HG03520 (cell line): ENCODE results near the gene RNF40.
A peak's percentile ranks its signal among the peaks of the same experiment; 100 is the strongest.

Experiments used
- ATAC-seq: cut with Tn5 transposase; IDR thresholded peaks from one replicate; pipeline ENCODE4 v1.9.1; 2021; ENCODE audit warnings: mild to moderate bottlenecking, moderate library complexity; ENCODE audit not compliant: unreplicated experiment

The RNF40 gene

DNA sequence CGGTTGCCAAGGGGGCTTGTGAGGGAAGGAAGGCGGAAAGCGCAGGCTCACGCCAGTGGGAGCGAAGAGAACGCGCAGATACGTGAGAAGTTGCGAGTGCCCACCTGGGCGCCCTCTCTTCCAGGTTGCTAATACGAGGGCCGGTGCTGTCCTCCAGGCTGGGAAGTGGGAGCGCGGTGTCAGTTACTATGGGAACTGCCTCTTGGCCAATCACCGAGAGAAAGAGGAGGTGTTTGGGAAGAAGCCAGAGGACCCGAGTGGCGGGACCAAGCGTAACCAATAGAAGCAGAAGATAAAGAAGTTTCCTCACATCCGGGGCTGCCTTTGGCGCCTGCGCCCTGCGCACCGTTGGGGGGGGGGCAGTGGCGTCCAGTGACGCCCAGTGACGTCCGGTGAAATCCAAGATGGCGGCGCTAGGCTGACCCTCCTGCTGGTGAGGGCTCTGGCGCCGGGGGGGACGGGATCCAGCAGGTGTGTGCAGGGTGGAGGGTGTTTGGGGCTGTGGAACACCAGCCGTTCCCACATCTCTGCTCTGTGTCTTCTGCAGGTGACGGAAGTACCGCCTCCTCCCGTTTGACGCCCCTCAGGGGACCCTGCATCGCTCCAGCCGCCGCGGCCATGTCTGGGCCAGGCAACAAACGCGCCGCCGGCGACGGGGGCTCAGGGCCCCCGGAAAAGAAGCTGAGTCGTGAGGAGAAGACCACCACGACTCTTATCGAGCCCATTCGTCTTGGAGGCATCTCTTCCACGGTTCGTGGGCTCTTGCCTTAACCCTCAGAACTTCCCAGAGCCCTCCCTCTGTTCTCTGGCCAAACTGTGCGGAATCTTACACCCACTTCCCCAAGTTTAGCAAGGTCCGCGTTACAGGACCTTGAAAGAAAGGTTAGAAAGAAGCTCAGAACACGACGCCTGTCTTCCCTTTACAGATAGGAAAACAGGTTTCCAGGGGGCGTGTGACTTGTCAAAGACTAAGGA is at the start of gene RNF40, which contains the start of gene CFAP119:
TSS of gene RNF40 (plus strand) at position 395 of the 975 bp plus-strand sequence. CDS start at position 619, 224 bp downstream.
TSS of gene CFAP119 (minus strand) at position 135 of the 975 bp plus-strand sequence. CDS start 314 bp downstream, outside the sequence.
- ATAC-seq = peak; percentile 83

DNA sequence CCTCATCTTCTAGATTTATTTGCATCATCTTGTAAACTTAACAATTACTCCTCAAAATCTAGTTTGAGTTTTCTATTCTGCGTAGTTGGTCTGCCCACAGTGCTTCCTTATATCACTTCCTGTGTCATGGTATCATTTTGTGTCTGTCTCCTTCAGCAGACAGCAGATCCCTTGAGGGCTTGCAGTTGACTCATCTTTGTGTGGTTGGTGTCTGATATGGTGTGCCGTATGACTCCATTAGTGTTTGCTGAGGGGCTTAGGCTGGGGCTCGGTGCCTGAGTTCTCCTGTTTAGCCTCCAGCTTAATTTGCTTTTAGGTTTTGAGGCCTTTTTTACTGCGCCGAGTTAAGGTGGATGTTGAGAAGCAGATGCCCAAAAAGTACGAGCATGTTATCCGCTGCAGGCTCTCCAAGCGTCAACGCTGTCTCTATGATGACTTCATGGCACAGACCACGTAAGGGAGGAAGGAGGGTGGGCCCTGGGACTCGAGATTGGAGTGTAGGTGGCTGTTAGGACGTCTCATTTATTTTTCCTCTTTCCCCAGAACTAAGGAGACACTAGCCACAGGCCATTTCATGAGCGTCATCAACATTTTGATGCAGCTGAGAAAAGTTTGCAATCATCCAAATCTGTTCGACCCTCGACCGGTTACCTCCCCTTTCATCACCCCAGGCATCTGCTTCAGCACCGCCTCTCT is 46.2 kb upstream of the RNF40 start:
- ATAC-seq = no peak

DNA sequence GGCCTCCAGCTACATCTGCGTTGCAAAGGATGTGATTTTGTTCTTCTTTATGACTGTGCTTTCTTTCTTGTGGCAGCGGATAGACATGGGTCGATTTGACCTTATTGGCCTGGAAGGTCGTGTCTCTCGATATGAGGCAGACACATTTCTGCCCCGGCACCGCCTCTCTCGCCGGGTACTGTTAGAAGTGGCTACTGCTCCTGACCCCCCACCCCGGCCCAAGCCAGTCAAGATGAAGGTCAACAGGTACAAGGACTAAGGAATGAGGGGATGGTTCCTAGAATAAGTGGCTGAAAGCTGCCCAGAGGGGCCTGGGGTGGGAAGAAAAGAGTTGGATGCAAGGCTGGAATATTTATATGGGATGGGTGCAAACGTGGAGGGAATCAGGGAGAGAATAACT is 42.0 kb upstream of the RNF40 start:
- ATAC-seq = no peak

GRCh38 chr16:30720694-30721093 is 41.4 kb upstream of the RNF40 start:
- no peak for ATAC-seq

- no peak for ATAC-seq
Measured at GRCh38 chr16:30721167-30721566, 41.0 kb upstream of the RNF40 start.

DNA sequence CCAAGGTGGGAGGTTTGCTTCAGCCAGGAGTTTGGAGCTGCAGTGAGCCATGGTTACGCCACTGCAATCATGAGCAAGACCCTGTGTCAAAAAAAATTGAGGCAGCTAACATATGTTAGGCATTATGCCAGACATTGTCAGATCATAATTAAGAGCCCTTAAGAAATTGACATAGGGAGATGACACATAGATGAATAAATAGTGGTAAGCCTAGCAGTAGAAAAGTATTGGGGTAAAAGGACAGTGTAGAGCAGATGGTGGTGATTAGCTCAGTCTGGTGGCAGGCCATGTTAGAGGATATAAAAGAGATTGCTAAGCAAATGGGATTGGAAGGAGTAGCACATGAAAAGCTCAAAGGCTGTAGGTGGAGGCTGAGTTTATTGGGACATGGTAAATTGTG is 40.5 kb upstream of the RNF40 start:
- no peak for ATAC-seq

DNA sequence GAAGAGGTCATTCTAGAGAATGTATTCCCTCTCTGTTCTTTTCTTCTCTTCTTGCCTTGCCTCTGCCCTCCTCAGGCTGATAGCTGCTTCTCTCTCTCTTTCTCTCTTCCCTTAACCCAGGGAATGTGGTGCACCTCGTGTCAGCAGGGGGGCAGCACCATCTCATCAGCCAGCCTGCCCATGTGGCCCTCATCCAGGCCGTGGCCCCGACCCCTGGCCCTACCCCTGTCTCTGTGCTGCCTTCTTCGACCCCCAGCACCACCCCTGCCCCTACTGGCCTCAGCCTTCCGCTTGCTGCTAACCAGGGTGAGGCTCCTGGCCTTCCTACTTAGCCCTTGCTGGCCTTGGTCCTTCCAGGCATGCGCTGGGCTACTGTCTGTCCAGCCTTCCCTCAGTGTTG is 39.7 kb upstream of the RNF40 start:
- no peak for ATAC-seq

DNA sequence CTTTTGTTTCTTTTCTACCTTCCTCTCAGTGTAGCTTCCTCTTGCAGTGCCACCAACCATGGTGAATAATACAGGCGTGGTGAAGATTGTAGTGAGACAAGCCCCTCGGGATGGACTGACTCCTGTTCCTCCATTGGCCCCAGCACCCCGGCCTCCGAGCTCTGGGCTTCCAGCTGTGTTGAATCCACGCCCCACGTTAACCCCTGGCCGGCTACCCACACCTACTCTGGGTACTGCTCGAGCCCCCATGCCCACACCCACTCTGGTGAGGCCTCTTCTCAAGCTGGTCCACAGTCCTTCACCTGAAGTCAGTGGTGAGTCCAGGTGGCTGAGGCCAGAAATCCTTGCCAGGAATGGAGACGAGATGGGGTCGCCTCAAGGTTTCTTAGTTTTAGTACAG is 39.2 kb upstream of the RNF40 start:
- ATAC-seq = no peak

DNA sequence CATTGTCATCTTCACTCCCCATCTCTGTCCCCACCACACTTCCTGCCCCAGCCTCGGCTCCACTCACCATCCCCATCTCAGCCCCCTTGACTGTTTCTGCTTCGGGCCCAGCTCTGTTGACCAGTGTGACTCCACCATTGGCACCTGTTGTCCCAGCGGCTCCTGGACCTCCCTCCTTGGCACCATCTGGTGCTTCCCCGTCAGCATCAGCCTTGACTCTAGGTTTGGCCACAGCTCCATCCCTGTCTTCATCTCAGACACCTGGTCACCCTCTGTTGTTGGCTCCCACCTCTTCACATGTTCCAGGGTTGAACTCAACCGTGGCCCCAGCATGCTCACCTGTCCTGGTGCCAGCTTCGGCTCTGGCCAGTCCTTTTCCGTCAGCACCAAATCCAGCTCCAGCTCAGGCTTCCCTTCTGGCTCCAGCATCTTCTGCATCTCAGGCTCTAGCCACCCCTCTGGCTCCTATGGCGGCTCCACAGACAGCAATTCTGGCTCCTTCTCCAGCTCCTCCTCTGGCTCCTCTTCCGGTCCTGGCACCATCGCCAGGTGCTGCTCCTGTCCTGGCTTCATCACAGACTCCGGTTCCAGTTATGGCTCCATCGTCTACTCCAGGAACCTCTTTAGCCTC is 38.3 kb upstream of the RNF40 start:
- ATAC-seq = no peak

GRCh38 chr16:30724641-30725417 is 37.3 kb upstream of the RNF40 start:
- ATAC-seq = no peak

DNA sequence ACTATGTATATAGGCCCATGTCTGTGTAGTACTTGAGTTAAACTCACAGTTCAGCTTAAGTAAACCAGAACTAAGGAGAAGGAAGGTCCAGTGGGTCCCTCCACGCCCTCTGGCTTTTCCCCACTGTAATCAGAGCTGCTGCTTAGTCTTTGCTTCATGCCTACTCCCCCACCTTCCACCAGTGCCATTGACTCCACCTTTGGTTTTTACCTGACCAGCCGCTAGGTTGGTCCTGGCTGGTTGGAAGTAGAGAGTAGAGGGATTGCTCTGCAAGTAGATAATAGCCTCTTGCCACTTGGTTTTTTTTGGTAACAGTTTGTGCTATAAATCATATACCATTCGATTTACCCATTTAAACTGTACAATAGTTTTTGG is 36.7 kb upstream of the RNF40 start:
- ATAC-seq = no peak

DNA sequence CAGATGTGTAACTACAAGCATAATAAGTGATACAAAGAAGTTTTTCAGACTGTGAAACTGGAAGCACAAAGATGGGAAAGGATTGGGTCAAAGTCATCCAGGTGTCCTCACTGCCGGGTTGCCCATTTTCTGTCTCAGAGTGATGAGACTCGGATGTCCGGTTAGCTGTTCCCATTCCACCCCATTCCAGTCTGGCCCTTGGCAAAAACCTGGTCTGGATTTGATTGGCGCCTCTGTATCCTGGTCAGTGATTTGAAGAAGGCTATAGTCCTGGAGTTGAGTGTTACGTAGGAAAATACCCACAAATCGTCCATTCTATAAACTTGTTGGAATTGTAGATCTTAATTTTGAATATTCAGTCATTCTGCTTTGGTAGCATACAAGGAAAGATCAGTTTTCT is 33.8 kb upstream of the RNF40 start:
- no peak for ATAC-seq

DNA sequence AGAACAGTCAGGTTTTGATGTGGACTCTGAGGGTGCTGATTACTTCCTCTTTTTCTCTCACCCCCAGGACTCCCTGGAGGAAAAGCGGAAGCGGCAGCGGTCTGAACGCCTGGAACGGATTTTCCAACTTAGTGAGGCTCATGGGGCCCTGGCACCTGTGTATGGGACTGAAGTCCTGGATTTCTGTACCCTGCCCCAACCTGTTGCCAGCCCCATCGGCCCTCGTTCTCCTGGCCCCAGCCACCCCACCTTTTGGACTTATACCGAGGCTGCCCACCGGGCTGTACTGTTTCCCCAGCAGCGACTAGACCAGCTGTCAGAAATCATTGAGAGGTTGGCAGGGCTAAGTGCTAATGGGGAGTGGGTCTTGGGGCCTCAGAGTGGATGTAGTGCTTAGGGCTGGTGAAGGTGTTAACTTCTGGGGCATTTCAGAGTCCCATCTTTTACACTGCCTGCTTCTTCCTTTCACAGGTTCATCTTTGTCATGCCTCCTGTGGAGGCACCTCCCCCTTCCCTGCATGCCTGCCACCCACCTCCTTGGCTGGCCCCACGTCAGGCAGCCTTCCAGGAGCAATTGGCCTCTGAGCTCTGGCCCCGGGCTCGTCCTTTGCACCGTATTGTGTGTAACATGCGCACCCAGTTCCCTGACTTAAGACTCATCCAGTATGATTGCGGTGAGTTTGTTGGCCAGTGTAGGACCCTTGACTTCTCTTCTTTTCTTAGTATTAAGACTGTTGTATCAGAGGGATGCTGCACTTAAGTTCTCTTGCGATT is 33.0 kb upstream of the RNF40 start:
- ATAC-seq = no peak

GRCh38 chr16:30731411-30731810 is 30.7 kb upstream of the RNF40 start:
- ATAC-seq = no peak

GRCh38 chr16:30736995-30737793 is 24.9 kb upstream of the RNF40 start:
- ATAC-seq = no peak

GRCh38 chr16:30737794-30738648 is 24.1 kb upstream of the RNF40 start:
- ATAC-seq = no peak

DNA sequence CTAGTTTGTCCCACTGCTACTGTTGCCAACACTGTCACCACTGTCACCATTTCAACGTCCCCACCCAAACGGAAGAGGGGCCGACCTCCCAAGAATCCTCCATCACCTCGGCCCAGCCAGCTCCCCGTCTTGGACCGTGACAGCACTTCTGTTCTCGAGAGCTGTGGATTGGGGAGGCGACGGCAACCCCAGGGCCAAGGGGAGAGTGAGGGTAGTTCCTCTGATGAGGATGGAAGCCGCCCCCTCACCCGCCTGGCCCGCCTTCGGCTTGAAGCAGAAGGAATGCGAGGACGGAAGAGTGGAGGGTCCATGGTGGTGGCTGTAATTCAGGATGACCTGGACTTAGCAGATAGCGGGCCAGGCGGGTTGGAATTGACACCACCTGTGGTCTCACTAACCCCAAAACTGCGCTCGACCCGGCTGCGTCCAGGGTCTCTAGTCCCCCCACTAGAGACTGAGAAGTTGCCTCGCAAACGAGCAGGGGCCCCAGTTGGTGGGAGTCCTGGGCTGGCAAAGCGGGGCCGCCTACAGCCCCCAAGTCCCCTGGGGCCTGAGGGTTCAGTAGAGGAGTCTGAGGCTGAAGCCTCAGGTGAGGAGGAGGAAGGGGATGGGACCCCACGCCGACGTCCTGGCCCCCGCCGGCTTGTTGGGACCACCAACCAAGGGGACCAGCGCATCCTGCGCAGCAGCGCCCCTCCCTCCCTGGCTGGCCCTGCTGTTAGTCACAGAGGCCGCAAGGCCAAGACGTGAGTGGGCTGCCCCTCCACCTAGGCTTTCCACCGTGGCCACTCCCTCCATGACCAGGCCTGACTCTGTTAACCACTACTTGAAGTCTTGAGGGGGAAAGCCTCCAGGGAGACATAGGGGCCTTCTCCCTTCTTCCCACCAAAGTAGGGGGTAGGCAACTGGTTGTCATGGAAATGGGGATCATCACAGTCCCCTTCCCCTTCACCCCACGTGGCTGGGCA is 22.9 kb upstream of the RNF40 start:
- ATAC-seq = no peak
